ENCODE results near the gene ANAPC10. TPM values are rescaled to one million over a fixed set of nuclear protein-coding genes. Genes with fewer than 3 reads are reported as not detected.
"Not testable (repeated sequence)": the region's sequence is repeated elsewhere in the genome, so short reads cannot be mapped to it uniquely, and the experiment has no call there.

ANAPC10 gene
- total RNA-seq, 1 donor from 2014 or later: 32.5 TPM

DNA sequence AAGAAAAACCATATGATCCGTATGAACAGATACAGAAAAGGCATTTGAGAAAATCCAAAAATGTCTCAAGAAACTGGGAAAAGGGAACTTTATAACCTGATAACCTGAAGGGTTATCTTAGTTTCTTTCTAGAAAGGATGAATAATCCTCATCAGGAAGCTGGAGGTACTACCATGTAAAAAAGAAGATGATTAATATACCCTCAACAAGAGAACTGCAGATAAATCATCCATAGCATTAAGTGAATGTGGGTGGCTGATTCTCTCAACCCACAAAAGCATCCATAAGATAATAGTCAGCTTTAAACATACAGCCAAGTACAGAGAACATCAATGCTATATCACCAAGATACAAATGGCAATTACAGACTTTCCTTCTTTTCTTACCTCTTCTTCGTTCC, 26.4 kb downstream of the ANAPC10 start:
- no peak for DNase-seq (ENCODE audit: low read depth)

DNA sequence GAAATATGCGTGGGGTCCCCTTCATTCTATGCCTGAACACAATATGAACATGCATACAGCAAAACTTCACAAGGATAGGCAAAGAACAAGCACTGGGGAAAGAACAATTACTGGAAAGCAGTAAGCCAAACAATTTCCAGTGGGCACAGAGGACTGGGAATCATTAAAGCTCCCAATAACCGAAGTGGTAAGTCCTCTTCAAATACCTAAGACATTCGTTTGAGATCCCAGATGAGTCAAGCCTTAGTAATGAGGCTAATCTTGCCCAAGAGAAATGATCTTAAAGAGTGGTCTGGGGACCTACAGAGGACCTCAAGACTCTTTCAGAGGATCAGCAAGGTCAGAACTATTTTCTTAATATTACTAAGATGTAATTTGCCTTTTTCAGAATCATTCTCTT, 28.6 kb downstream of the ANAPC10 start:
- DNase-seq (ENCODE audit: low read depth): peak; percentile 53

DNA sequence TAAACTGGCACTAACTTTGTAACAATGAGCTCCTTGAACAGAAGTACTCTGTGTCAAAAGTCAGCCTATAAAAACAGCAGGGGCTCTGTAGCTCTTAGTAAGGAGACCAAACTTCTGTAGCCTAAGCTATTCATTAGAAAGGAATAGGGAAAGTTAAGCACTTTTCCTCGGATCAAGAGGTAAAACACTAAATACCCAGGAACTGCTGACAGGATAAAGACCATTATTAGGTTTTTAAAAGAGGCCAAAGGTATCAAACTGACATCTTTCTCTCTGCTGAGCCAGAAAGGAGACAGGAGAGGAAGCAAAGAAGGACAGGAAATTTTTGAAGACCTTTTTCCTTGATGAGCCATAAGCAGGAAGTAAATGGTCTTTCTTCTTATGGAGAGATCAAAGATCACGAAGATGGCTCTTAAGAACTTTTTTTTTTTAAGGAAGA, 31.9 kb downstream of the ANAPC10 start:
- DNase-seq (ENCODE audit: low read depth): peak; percentile 54

DNA sequence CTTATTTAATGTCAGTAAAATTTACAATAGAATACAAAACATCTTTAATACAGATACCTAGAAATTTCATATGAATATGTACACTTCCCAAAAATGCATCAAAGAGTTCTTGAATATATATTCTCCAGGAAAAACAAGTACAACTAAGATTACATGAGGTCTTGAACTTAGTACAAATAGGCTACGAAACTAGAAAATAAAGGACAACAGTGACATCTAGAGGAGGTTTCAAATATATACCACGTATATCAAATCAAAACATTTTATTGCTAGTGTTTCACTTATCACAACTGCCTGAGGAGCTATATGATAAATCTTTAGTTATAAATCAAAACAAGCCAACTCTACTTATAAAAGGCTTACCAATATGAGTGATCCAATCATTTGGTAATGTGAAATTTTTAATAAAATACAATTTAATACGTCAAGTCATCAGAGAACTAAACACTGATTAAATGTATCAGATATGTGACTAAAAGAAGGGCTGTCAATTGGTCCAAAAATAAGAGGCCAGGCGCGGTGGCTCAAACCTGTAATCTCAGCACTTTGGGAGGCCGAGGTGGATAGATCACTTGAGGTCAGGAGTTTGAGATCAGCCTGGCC, 36.6 kb downstream of the ANAPC10 start:
- peak; percentile 70 for DNase-seq (ENCODE audit: low read depth)

DNA sequence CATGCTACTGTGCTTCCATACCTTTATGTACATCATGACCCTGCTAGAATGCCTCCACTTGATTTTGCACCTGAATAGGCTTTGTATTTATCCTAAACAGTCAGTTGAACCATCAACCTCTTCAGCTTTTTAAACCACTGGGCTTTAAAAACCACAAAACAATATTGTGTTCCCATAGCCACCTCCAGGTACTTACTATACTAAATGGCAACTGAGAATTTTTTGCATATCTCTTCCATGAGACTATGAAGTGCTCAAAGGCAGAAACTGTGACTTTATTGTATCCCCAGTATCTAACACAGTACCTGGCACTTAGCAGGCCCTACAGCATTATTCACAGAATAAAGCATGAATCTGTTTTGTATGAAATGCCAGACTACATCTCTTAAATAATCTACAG, 39.7 kb downstream of the ANAPC10 start:
- DNase-seq (ENCODE audit: low read depth): peak; percentile 58

DNA sequence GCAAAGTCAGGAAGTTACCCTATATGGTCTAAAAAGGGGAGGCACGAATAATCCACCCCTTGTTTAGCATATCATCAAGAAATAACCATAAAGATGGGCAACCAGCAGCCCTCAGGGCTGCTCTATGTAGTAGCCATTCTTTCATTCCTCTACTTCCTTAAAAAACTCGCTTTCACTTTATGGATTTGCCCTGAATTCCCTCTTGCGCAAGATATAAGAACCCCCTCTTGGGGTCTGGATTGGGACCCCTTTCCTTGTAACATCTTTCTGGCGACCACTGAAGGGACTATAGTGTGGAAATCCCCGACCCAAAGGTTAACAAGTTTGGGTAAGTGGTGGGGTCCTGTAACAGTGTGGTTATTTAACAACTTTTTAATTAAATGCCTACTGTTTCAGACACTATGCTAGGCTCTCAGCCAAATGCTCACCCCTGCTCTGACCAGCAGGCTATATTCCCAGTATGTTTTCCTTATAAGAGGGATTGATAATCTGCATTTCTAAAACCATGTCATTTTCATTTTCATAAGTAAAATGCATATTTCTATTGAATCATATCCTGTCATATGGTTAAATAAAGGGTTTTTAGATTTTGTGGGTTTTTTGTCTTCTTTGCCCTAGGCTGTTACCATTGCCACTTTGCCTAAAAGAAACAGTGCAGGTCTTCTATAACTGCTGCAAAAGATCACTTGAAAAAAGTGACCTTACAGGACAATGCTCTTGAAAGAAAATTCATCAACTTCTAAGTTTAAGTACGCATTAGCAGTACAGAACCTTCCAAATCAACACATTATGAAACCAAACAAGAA, 41.5 kb downstream of the ANAPC10 start:
- no peak for DNase-seq (ENCODE audit: low read depth)

DNA sequence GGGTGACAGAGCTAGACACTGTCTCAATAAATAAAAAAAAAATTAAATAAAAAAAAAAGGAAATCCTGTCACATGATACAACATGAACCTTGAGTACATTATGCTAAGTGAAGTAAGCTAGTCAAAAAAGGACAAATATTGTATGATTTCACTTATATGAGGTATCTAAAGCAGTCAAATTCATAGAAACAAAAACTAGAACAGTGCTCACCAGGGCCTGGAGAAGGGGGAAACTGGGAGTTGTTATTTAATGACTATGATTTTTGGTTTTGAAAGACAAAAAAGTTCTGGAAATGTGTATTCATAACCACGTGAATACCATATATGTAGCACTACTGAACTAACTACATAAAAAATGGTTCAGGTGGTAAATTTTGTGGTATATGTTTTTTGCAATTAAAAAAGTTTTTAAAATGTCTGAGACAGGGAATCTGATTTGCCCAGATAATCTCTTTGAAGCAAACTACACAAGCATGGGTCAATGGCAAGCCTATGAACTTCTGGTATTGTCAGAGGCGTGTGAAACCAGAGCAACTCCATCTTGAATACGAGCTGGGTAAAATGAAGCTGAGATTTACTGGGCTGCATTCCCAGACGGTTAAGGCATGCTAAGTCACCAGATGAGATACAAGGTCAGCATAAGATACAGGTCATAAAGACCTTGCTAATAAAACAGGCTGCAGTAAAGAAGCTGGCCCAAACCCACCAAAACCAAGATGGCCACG, 42.3 kb downstream of the ANAPC10 start:
- DNase-seq (ENCODE audit: low read depth): no peak

DNA sequence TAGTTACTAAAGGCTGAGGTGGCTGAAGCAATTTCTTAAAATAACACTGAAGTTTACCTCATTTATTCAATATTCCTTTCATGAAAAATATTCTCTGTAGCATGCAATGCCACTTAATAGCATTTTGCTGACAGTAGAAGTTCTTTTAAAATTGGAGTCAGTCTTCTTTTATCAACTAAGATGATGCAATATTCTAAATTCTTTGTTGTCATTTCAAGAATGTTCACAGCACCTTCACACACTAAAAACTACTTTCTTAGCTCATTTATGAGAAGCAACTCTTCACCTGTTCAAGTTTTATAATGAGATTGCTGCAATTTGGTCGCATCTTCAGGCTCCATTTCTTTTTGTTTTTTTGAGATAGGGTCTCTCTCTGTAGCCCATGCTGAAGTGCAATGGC, 48.8 kb downstream of the ANAPC10 start:
- DNase-seq (ENCODE audit: low read depth): no peak

DNA sequence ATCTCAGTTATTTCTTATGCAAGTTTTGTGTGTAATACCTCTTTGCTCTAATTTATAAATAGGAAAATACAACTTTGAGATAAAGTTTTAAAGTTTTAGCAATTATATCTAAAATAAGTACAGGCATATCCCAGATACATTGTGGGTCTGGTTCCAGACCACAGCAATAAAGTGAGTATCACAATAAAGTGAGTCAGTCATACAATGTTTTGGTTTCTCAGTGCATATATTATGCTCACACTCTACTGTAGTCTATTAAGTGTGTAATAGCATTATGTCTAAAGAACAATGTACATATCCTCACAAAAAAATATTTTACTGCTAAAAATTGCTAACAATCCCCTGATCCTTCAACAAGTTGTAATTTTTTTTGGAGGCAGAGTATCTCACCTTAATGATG, 49.2 kb downstream of the ANAPC10 start:
- DNase-seq (ENCODE audit: low read depth): no peak

DNA sequence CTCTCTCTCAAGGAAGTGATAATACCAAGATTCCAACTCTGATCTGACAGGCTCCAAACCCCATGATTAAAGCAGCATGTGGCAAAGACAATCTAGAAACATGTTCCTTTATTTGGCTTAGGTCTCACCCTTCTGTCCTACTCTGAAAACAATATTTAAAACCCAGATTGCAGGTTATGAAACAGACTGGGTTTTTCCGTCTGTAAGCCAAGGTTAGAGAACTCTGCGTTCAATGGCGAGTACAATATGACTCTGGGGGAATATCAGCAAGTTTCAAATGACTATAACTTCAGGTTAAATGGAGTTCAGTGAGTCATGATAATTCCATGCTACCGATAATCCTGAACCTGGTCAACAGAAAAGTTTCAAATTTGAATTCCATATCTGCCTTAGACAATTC, 50.8 kb downstream of the ANAPC10 start:
- no peak for DNase-seq (ENCODE audit: low read depth)

DNA sequence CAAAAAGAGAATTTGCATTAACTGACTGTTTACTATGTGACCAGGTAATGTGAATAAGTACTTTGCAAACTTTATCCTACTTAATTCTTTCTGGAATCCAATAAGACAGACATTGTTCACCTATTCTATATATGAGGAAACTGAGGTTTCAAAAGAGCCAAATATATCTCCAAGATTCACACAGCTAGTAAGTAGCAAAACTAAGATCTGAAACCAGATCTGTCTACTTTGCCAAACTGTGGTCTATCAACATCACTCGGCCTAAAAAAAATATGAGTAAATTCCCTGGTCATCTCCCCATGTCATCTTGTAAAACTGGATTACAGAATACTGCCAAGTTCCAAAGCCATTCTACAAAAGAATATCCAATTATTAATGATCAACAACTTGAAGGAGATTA, 52.8 kb downstream of the ANAPC10 start:
- DNase-seq (ENCODE audit: low read depth): no peak

DNA sequence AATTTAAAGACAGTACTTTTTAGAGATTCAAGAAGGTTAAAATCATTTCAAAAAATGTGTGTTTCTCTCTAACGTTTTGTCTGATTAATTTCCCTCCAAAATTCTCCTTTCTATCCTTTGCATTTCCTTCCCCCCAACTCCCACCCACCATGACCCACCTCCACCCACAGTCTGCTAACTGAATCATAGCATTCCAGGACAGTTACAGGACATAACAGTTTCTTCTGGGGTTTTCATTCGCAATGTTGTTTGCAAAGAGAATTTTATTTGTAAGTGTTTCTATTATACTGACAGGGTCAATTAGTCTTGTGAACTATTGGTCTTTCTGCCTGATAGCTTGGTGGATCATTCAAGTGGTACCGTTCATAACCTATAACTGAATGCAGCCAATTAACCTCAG, 53.7 kb downstream of the ANAPC10 start:
- peak; percentile 67 for DNase-seq (ENCODE audit: low read depth)

DNA sequence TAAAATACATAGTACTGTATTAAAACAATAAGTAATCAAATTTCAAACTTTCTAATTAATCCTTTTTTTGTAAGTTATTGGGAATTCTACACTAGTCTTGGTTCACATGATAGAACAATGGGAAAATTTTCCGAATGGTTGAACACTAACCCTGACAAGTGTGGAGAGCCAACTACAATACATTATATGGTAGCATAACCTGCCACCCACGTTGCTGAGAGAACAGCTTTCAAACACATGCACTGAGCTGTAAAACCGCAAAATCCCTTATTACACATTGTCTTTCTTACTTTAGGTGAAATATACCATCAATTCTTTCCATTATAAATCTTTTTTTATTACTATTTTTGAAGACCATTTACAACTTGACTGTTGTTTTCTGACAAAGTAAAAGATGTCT, 54.7 kb downstream of the ANAPC10 start:
- peak; percentile 72 for DNase-seq (ENCODE audit: low read depth)

DNA sequence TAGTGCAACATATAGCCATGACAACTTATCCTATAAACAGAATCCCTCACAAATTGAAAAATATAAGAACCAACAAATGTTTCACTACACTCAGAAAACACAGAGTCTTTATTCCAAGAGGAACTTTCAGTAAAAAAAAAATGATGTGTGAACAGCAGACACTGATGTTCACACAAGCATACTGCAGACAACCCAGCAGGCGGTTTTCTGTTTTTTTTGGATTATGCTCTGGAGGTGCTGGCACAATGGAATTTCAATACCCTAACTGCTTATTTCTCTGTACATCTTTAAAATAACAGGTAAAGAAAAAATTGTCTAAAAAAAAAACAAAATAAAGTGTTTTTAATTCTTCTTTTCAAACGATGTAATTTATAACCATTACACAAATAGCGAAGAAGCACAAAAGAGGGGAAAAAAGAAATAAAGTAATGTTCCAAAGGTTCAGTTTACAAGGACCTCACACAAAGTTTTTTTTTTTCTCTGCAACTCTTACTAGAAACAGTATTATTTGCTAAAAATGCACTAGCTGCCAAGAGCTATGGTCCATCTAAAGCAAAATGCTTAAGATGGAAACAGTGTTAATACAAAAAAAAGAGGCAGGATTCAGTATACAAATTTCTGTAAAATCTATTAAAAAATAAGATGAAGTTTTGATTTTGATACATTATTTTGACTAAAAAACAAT, 55.3 kb downstream of the ANAPC10 start:
- no peak for DNase-seq (ENCODE audit: low read depth)

DNA sequence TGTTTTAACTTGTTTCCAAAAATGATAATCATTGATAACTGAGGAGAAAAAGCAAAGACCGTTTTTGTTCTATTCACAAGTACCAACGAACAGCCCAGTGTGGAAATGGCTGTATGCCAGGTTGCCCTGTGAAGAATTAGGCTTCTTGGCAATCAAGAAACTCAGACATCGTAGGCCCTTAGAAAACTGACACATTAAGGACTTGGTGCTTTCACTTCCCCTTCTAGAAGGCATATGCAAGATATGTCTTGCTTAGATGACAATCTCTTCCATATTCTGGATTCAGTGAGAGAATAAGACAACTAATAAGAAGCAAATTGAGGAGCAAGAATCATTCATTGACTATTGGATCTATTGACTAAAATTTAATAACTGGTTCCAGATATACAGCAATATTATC, 56.6 kb downstream of the ANAPC10 start:
- no peak for DNase-seq (ENCODE audit: low read depth)

DNA sequence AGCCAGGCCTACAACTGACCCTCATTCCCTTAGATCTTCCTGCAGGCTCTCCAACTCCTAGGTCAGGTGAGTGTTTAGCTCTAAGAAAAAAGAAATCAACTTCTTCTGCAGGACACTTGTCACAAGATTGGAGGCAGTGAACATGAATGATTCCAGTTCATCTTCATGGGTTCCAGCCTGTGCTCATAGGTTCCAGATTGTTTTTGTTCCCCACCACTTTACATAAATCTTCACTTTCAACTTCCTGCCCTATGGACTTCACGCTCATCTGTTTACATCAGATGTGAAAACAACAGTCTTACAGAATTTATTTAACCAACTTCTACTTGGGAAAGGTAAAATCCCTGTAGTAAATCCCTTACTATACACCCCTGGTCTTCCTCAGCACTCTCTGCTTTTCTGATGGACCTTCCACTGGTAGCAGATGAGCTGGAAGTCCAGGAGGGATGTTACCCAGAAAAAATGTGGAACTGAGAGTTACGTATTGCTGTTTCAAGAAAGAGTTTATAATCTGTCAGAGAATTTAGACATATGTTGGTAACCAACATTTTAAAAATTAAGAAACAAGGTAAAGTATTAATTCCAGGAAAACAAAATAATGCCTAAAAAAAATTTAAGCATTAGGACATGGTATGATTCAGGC, 62.4 kb downstream of the ANAPC10 start:
- no peak for DNase-seq (ENCODE audit: low read depth)

DNA sequence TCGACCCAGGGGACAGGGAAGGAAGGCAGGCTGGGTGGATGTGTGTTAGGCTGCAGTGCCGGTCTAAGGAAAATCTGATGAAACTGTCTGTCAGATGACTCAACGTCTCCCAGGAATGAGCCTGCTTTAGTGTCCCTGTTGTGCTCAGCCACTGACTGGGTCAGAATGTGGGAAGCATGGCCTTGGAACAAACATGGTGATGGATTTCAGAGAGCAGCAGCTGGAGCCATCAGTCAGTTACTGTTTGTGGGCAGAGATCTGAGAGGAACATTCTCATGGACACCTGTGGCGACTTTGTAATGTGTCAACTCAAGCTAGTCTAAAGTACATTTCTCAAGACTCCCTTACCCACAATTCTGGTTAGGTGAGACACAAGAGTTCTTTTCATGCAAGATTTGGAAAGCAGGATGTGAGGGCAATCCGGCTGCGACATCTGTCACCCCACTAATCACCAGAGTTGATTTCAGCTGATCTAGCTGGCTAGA, 63.2 kb downstream of the ANAPC10 start:
- peak; percentile 73 for DNase-seq (ENCODE audit: low read depth)

DNA sequence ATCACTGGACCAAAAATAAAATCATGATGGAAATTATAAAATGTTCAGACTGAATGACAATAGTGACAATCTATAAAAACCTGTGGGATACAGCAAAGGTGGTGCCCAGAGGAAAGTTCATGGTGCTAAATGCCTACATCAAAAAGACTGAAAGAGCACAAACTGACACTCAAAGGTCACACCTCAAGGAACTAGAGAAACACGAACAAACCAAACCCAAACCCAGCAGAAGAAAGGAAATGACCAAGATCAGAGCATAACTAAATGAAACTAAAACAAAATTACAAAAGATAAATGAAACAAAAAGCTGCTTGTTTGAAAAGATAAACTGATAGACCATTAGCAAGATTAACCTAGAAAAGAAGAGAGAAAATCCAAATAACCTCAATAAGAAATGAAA, 78.7 kb downstream of the ANAPC10 start:
- DNase-seq (ENCODE audit: low read depth): no peak

DNA sequence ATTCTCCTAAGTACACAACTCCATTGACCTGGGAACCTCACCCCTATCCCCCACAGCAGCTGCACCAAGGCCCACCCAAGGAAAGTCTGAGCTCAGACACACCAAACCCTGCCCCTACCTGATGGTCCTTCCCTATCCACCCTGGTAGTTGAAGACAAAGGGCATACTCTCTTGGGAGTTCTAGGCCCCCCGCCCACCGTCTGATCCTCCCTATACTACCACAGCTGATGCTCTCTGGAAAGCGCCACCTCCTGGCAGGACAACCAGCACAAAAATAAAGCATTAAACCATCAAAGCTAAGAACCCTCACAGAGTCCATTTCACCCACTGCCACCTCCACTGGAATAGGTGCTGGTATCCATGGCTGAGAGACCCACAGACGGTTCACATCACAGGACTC, 83.6 kb downstream of the ANAPC10 start:
- DNase-seq (ENCODE audit: low read depth): no peak

DNA sequence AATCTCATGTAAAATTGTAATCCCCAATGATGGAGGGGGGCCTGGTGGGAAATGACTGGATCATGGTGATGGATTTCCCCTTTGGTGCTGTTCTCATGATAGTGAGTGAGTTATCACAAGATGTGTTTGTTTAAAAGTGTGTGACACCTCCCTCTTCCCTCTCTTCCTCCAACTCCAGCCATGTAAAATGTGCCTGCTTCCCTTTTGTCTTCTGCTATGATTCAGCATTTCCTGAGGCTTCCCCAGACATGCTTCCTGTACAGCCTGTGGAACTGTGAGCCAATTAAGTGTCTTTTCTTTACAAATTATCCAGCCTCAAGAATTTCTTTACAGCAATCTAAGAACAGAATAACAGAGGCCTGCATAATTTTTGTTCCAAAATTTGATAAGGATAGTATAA, 85.2 kb downstream of the ANAPC10 start:
- DNase-seq (ENCODE audit: low read depth): peak; percentile 63

DNA sequence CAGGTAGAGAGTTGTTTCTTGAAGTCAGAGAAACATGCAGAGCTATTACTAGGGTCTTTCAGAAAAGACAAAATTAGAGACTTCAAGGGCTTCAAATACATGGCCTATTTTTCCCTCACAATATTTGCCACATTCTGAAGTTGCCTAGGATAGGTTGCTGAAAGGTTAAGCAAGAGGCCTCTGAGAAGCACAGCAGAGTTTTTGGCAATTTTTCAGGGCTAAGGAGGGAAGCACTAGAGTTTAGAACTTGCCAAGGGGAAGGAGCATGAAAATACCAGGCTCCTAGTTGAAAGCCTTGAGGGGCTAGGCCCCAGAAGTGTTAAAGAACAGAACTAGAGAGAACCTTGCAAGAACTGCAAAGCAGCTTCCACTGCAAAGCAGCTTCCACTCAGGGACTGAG, 86.4 kb downstream of the ANAPC10 start:
- DNase-seq (ENCODE audit: low read depth): no peak

DNA sequence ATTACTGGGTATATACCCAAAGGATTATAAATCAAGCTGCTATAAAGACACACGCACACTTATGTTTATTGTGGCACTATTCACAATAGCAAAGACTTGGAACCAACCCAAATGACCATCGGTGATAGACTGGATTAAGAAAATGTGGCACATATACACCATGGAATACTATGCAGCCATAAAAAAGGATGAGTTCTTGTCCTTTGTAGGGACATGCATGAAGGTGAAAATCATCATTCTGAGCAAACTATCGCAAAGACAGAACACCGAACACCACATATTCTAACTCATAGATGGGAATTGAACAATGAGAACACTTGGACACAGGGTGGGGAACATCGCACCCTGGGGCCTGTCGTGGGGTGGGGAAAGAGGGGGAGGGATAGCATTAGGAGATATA, 87.7 kb downstream of the ANAPC10 start:
- not testable (repeated sequence) for DNase-seq (ENCODE audit: low read depth)

All from renal cortical epithelial cell (primary cell).